Fibroblast of lung (primary cell): ENCODE results near the gene KLK5. TPM values are rescaled to one million over a fixed set of nuclear protein-coding genes. Genes with fewer than 3 reads are reported as not detected.

ENCODE experiments used
- DNase-seq, 2 donors: peaks; one replicate each; pipeline versions ENCODE4 v3.0.0 to v3.0.0-alpha.2; 2010; ENCODE audit warnings: low read depth in 2 of 2
- H2AFZ ChIP-seq: 2 replicates; pipeline ENCODE4 v1.5.1; 2012; ENCODE audit warnings: low read length, control low read depth, inconsistent platforms
- H3K27ac ChIP-seq: 2 replicates; pipeline ENCODE4 v1.5.1; 2011; ENCODE audit warnings: low read length, control low read depth; ENCODE audit not compliant: insufficient read depth
- H3K27me3 ChIP-seq: 2 replicates; pipeline ENCODE4 v1.5.1; 2011; ENCODE audit warnings: mild to moderate bottlenecking, low read length; ENCODE audit not compliant: control insufficient read depth, insufficient read depth
- H3K36me3 ChIP-seq: 2 replicates; pipeline ENCODE4 v1.5.1; 2011; ENCODE audit warnings: low read length; ENCODE audit not compliant: control insufficient read depth, insufficient read depth
- H3K4me1 ChIP-seq: 2 replicates; pipeline ENCODE4 v1.5.1; 2011; ENCODE audit warnings: low read length; ENCODE audit not compliant: control insufficient read depth, insufficient read depth; ENCODE audit errors: extremely low read depth
- H3K4me2 ChIP-seq: 2 replicates; pipeline ENCODE4 v1.5.1; 2011; ENCODE audit warnings: low read length, control low read depth; ENCODE audit not compliant: insufficient read depth; ENCODE audit errors: extremely low read depth
- H3K4me3 ChIP-seq, 4 experiments: fragments of 200-600 bp in 1 of 4; sonication (generic) in 1 of 4; replicated peaks in 1 of 4; 2 replicates each; pipeline ENCODE4 v1.5.1; 2011 to 2016; ENCODE audit warnings: low read length in 4 of 4, low read depth in 3 of 4, mild to moderate bottlenecking in 3 of 4, control low read depth in 2 of 4, inconsistent platforms in 1 of 4, mixed read lengths in 1 of 4; ENCODE audit not compliant: insufficient read depth in 1 of 4; ENCODE audit errors: control extremely low read depth in 1 of 4
- H3K79me2 ChIP-seq: 2 replicates; pipeline ENCODE4 v1.5.1; 2012; ENCODE audit warnings: mild to moderate bottlenecking, low read length, inconsistent platforms; ENCODE audit not compliant: control insufficient read depth, insufficient read depth
- H3K9ac ChIP-seq: 2 replicates; pipeline ENCODE4 v1.5.1; 2011; ENCODE audit warnings: mild to moderate bottlenecking, low read length, control low read depth; ENCODE audit not compliant: insufficient read depth
- H3K9me3 ChIP-seq: 2 replicates; pipeline ENCODE4 v1.5.1; 2012; ENCODE audit warnings: low read depth, low read length; ENCODE audit not compliant: control insufficient read depth, insufficient read depth
- H4K20me1 ChIP-seq: 2 replicates; pipeline ENCODE4 v1.5.1; 2011; ENCODE audit warnings: low read length; ENCODE audit not compliant: control insufficient read depth, insufficient read depth; ENCODE audit errors: extremely low read depth
- CTCF ChIP-seq, 2 donors: IDR thresholded peaks in 1 of 2; conservative IDR thresholded peaks in 1 of 2; 1 replicate in 1 of 2; 2 replicates in 1 of 2; pipeline ENCODE4 v1.5.1; 2011 to 2012; ENCODE audit warnings: low read length in 2 of 2, control low read depth in 1 of 2, inconsistent platforms in 1 of 2, low read depth in 1 of 2, mild to moderate bottlenecking in 1 of 2
- EZH2 ChIP-seq: IDR thresholded peaks from 2 replicates; pipeline ENCODE4 v1.5.1; 2012; ENCODE audit warnings: low read length, control low read depth, mild to moderate bottlenecking; ENCODE audit errors: missing control alignments
- polyA plus RNA-seq, 2 donors: library from polyadenylated mRNA; depleted of rRNA in 1 of 2; stranded (reverse) in 1 of 2; unstranded in 1 of 2; fragments of >200 nt; gene quantifications; 2 replicates each; pipeline ENCODE4 v1.2.1, GENCODE V29; 2011 to 2012; ENCODE audit warnings: missing spikeins in 1 of 2
- total RNA-seq: library from RNA; depleted of rRNA; stranded (reverse); fragments of >200 nt; gene quantifications from 2 replicates; pipeline ENCODE4 v1.2.1, GENCODE V29; 2014

The KLK5 gene
- total and polyA plus RNA-seq, 2 donors (not counting 1 experiment from before 2014, with no cell fraction given), result 0.10 TPM; not detected in 1

- H3K9ac ChIP-seq, result no peak overlapping the region
- no peaks in the 10 kb centered on the region for H3K36me3 ChIP-seq
- peaks cover 9% of the 10 kb centered on the region for H3K27me3 ChIP-seq
- no peak overlapping the region for H3K4me3 ChIP-seq
- no peaks in the 10 kb centered on the region for H3K79me2 ChIP-seq
- no peak overlapping the region for H3K27ac ChIP-seq
- no peaks in the 10 kb centered on the region for H3K4me1 ChIP-seq
- H4K20me1 ChIP-seq, result no peaks in the 10 kb centered on the region
- TF ChIP-seq EZH2 (no peak), CTCF (conservative IDR thresholded peaks at IDR 0.05 in 1 of 2, IDR thresholded peaks at IDR 0.05 in 1 of 2; ENCODE audit: low read depth in 1 of 2, low read length in 2 of 2) (no peak)
- H3K9me3 ChIP-seq, result no peaks in the 10 kb centered on the region
- no peak overlapping the region for H2AFZ ChIP-seq
- no peak for DNase-seq
- no peak overlapping the region for H3K4me2 ChIP-seq
These were observed 40.7 kb downstream of the KLK5 start for GRCh38 chr19:50912102-50912599.

DNA sequence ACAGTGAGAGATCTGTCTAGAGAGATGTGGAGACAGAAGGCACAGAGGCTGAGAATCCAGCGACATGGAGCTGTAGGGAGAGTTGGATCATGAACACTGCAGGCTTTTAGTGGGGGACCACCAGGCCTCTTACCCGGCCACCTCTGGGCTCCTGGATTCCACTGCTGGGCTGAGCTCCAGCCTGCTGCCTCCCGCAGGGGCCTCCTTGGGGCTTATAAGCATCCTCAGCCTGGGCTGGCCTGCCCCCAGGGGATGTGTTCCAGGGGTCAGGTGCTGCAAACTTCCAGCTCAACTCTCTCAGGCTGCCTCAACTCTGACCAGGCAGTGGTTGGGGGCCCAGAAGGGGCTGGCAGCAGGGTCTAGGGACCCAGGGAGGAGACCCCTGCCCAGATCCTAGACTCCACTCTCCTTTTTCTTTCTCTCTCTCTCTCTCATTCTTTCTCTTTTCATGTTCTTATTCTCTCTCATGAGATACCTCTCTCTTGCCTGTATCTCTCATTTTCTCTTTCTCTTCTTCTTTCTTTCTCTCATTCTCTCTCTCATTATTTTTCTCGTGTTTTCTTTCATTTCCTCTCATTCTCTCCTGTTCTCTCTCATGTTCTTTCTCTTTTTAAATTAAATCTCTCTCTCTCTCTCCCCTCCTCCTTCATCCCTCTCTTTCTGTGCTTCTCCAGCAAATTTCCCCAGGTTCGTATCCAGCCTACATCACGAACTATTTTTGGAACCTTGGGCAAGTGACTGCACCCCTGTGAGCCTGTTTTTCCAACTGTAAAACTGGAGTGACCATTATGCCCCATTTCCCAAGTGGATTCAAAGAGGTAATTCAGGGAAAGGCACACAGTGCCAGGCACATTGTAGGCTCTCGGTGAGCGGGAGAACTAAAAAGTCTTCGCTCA is 41.4 kb downstream of the KLK5 start, which contains the start of gene KLK4:
TSS of gene KLK4 (minus strand) at position 190 of the 896 bp plus-strand sequence. CDS start 657 bp downstream, outside the sequence.
- H2AFZ ChIP-seq, result no peak within 1 kb of the TSS
- peaks cover 9% of the 10 kb centered on the region for H3K27me3 ChIP-seq

More for the DNA sequence above, 41.4 kb downstream of the KLK5 start, which contains the start of gene KLK4:
- Histone ChIP-seq H3K9me3 (no peaks in the 10 kb centered on the region), H3K4me2 (no peak within 1 kb of the TSS), H3K27ac (no peak within 1 kb of the TSS), H3K36me3 (no peaks in the 10 kb centered on the region), H3K79me2 (no peaks in the 10 kb centered on the region), H4K20me1 (no peaks in the 10 kb centered on the region), H3K4me1 (no peaks in the 10 kb centered on the region), H3K9ac (no peak within 1 kb of the TSS), H3K4me3 (no peak within 1 kb of the TSS)
- DNase-seq, result no peak
- TF ChIP-seq EZH2 (no peak), CTCF (conservative IDR thresholded peaks at IDR 0.05 in 1 of 2, IDR thresholded peaks at IDR 0.05 in 1 of 2; ENCODE audit: low read depth in 1 of 2, low read length in 2 of 2) (no peak)
